Measurements from ENCODE around the gene STIMATE. TPM values are rescaled to one million over a fixed set of nuclear protein-coding genes. Genes with fewer than 3 reads are reported as not detected.

Gene STIMATE
- total and polyA plus RNA-seq, 9 of the 15 experiments (the other 6 are each of a cell fraction or from before 2014, with no cell fraction given) = 0.14 to 7.7 (median 4.9) TPM

GRCh38 chr3:52830535-52831258, 66.7 kb downstream of the STIMATE start, which contains the start of gene ITIH4 (continued):
- TF ChIP-seq SAFB (IDR thresholded peaks at IDR 0.05; ENCODE audit: borderline replicate concordance, low read depth, low read length) (no peak), VEZF1 (CRISPR knock-in tag; IDR thresholded peaks at IDR 0.05) (peak; percentile 16; the same call in 1 of the 2 replicates), SMARCA4 (IDR thresholded peaks at IDR 0.05) (peak; percentile 34; the same call in 1 of the 2 replicates), PCBP1 (IDR thresholded peaks at IDR 0.05; ENCODE audit: low read depth, low read length, poor library complexity, severe bottlenecking) (no peak), BACH1 (tag; IDR thresholded peaks at IDR 0.05) (no peak), NR2C2 (CRISPR knock-in tag; IDR thresholded peaks at IDR 0.05) (no peak), NR2C2 (tag; IDR thresholded peaks at IDR 0.05) (peak; percentile 25; the same call in 1 of the 2 replicates), ZBTB17 (CRISPR knock-in tag; IDR thresholded peaks at IDR 0.05) (no peak)
- TF ChIP-seq, protein P1, sequence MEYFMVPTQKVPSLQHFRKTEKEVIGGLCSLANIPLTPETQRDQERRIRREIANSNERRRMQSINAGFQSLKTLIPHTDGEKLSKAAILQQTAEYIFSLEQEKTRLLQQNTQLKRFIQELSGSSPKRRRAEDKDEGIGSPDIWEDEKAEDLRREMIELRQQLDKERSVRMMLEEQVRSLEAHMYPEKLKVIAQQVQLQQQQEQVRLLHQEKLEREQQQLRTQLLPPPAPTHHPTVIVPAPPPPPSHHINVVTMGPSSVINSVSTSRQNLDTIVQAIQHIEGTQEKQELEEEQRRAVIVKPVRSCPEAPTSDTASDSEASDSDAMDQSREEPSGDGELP (CRISPR knock-in tag; IDR thresholded peaks at IDR 0.05; ENCODE audit: borderline replicate concordance) = no peak

Data from K562 (cell line).